Astrocyte of the cerebellum (primary cell): ENCODE measurements around the gene RHBDL1.

ENCODE experiments used
- DNase-seq: peaks from one replicate; pipeline ENCODE4 v3.0.0-alpha.2; 2011; ENCODE audit warnings: low read depth
- H3K4me3 ChIP-seq: 2 replicates; pipeline ENCODE4 v1.5.1; 2011; ENCODE audit warnings: mild to moderate bottlenecking, low read depth, low read length, moderate library complexity
- CTCF ChIP-seq: IDR thresholded peaks from 2 replicates; pipeline ENCODE4 v1.5.1; 2012; ENCODE audit warnings: low read length, low read depth, moderate library complexity, mild to moderate bottlenecking; ENCODE audit errors: missing control alignments
- in situ Hi-C: cut with HindIII; loops from 2 replicates; pipeline ENCODE4 v1.10.0; 2017; ENCODE audit warnings: low sequenced_read_pairs

RHBDL1 gene

GRCh38 chr16:716768-717325 lies 41.4 kb downstream of the RHBDL1 start:
- in situ Hi-C loops: loop anchor here (10.0 kb wide), 1 partner anchor 258 kb away; the partner anchor contains the start of gene LMF1
- TF ChIP-seq CTCF: no peak
- peak overlapping the region; percentile 55 for H3K4me3 ChIP-seq
- no peak for DNase-seq

GRCh38 chr16:717450-718245 lies 42.2 kb downstream of the RHBDL1 start:
- H3K4me3 ChIP-seq: no peak overlapping the region
- DNase-seq: no peak
- in situ Hi-C loops: loop anchor here (10.0 kb wide), 1 partner anchor 257 kb away; the partner anchor contains the start of gene LMF1
- no peak for TF ChIP-seq CTCF

- in situ Hi-C loops: loop anchor here (10.0 kb wide), 1 partner anchor 256 kb away; the partner anchor contains the start of gene LMF1
- no peak for TF ChIP-seq CTCF
- no peak overlapping the region for H3K4me3 ChIP-seq
- no peak for DNase-seq
These were observed 42.9 kb downstream of the RHBDL1 start for GRCh38 chr16:718389-718788.

- in situ Hi-C loops: loop anchor here (10.0 kb wide), 1 partner anchor 256 kb away; the partner anchor contains the start of gene LMF1
- DNase-seq: no peak
- TF ChIP-seq CTCF: no peak
- no peak overlapping the region for H3K4me3 ChIP-seq
These were observed 43.5 kb downstream of the RHBDL1 start for GRCh38 chr16:718922-719321.

- DNase-seq: no peak
- peak; percentile 28 for TF ChIP-seq CTCF
- H3K4me3 ChIP-seq: peak overlapping the region; percentile 66
- in situ Hi-C loops: loop anchor here (10.0 kb wide), 1 partner anchor 255 kb away; the partner anchor contains the start of gene LMF1
These were observed 44.5 kb downstream of the RHBDL1 start for GRCh38 chr16:719815-720446.

GRCh38 chr16:720447-720989 lies 45.0 kb downstream of the RHBDL1 start:
- TF ChIP-seq CTCF: peak; percentile 16
- in situ Hi-C loops: no loop called here
- DNase-seq: no peak
- H3K4me3 ChIP-seq: peak overlapping the region; percentile 66
